ENCODE results near the gene DAAM1. TPM values are rescaled to one million over a fixed set of nuclear protein-coding genes. Genes with fewer than 3 reads are reported as not detected.

DAAM1 gene
- polyA plus RNA-seq, 1 donor (not counting 4 experiments of a cell fraction or from before 2014, with no cell fraction given), result 44.6 TPM

DNA sequence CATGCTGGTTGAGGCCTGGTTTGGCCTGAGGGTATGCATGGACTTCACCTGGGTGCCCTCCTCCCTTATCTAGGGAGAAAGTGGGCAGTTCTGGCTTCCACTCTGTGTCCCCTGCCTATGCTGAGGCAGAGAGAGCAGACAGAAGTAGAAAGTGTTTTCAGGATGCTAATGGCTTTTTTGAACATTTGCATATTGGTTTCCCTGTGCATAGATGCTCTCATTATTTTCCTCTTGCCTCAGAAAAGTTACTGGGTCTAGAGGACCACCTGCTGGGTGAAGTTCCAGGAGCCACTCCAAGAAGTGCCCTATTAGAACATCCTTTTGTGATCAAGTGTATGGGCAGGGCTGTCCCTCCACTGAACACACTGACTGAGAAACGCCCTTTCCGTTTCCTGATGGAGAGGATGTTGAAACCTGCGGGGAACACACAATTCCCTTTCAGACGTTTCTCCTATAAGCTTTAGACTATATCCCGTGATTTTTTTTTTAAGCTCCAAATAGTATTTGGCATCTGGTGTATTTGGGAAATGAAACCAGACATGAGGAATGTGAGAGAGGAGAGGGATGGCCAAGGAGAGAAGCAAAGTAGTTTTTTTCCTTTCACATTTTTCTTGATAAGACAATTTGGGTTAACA is 66.6 kb downstream of the DAAM1 start:
- H3K4me3 ChIP-seq (ENCODE audit: control insufficient read depth in 2 of 3, extremely low read depth in 1 of 3, insufficient read depth in 2 of 3, low read depth in 1 of 3, low read length in 3 of 3), result no peak overlapping the region
- H3K4me2 ChIP-seq (ENCODE audit: control insufficient read depth, extremely low read depth, insufficient read depth, low read depth, low read length), result peak overlapping the region; percentile 17
- no peaks in the 10 kb centered on the region for H4K20me1 ChIP-seq (ENCODE audit: control insufficient read depth, extremely low read depth, insufficient read depth, low read length)
- no peak overlapping the region for H3K27ac ChIP-seq (ENCODE audit: control insufficient read depth, insufficient read depth, low read length)
- H3K79me2 ChIP-seq (ENCODE audit: control insufficient read depth, insufficient read depth, low read length), result peaks cover 19% of the 10 kb centered on the region
- no peaks in the 10 kb centered on the region for H3K27me3 ChIP-seq (ENCODE audit: control insufficient read depth, extremely low read depth, insufficient read depth, low read length)
- no peak overlapping the region for H2AFZ ChIP-seq (ENCODE audit: control insufficient read depth, low read length)
- no peaks in the 10 kb centered on the region for H3K9me3 ChIP-seq (ENCODE audit: control insufficient read depth, low read depth, low read length)
- H3K9ac ChIP-seq (ENCODE audit: control insufficient read depth, extremely low read depth, insufficient read depth, low read length), result no peak overlapping the region
- DNase-seq (ENCODE audit: low read depth, low spot score) (no peak), FAIRE-seq (no peak)
- TF ChIP-seq, protein P1, sequence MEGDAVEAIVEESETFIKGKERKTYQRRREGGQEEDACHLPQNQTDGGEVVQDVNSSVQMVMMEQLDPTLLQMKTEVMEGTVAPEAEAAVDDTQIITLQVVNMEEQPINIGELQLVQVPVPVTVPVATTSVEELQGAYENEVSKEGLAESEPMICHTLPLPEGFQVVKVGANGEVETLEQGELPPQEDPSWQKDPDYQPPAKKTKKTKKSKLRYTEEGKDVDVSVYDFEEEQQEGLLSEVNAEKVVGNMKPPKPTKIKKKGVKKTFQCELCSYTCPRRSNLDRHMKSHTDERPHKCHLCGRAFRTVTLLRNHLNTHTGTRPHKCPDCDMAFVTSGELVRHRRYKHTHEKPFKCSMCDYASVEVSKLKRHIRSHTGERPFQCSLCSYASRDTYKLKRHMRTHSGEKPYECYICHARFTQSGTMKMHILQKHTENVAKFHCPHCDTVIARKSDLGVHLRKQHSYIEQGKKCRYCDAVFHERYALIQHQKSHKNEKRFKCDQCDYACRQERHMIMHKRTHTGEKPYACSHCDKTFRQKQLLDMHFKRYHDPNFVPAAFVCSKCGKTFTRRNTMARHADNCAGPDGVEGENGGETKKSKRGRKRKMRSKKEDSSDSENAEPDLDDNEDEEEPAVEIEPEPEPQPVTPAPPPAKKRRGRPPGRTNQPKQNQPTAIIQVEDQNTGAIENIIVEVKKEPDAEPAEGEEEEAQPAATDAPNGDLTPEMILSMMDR (optimal IDR thresholded peaks at IDR 0.05 in 1 of 3, IDR thresholded peaks at IDR 0.05 in 1 of 3, conservative IDR thresholded peaks at IDR 0.05 in 1 of 3; ENCODE audit: extremely low read depth in 1 of 3, insufficient read depth in 2 of 3, low read length in 3 of 3), result no peak
- no peak for TF ChIP-seq EZH2 (IDR thresholded peaks at IDR 0.05; ENCODE audit: low read length)
- H3K36me3 ChIP-seq (ENCODE audit: control insufficient read depth in 2 of 2, extremely low read depth in 1 of 2, insufficient read depth in 2 of 2, low read length in 2 of 2), result no peaks in the 10 kb centered on the region
- H3K4me1 ChIP-seq (ENCODE audit: control insufficient read depth, extremely low read depth, insufficient read depth, low read length), result peaks cover 11% of the 10 kb centered on the region
- dilution Hi-C loops (cut with MboI; ENCODE audit: extremely low pct_ligation_motif_present, low sequenced_read_pairs), result no loop called here
- H3K9me1 ChIP-seq (ENCODE audit: control insufficient read depth, extremely low read depth, insufficient read depth, low read length), result no peaks in the 10 kb centered on the region

GRCh38 chr14:59256331-59256730 is 67.9 kb downstream of the DAAM1 start:
- FAIRE-seq, result no peak
- H3K4me1 ChIP-seq (ENCODE audit: control insufficient read depth, extremely low read depth, insufficient read depth, low read length), result peaks cover 11% of the 10 kb centered on the region
- TF ChIP-seq, protein P1 (optimal IDR thresholded peaks at IDR 0.05 in 1 of 3, IDR thresholded peaks at IDR 0.05 in 1 of 3, conservative IDR thresholded peaks at IDR 0.05 in 1 of 3; ENCODE audit: extremely low read depth in 1 of 3, insufficient read depth in 2 of 3, low read length in 3 of 3), result no peak
- no peak for TF ChIP-seq EZH2 (IDR thresholded peaks at IDR 0.05; ENCODE audit: low read length)
- no peak overlapping the region for H2AFZ ChIP-seq (ENCODE audit: control insufficient read depth, low read length)
- no peak overlapping the region for H3K4me2 ChIP-seq (ENCODE audit: control insufficient read depth, extremely low read depth, insufficient read depth, low read depth, low read length)
- dilution Hi-C loops (cut with MboI; ENCODE audit: extremely low pct_ligation_motif_present, low sequenced_read_pairs), result no loop called here
- H3K36me3 ChIP-seq (ENCODE audit: control insufficient read depth in 2 of 2, extremely low read depth in 1 of 2, insufficient read depth in 2 of 2, low read length in 2 of 2), result no peaks in the 10 kb centered on the region
- no peaks in the 10 kb centered on the region for H3K9me3 ChIP-seq (ENCODE audit: control insufficient read depth, low read depth, low read length)
- peaks cover 17% of the 10 kb centered on the region for H3K79me2 ChIP-seq (ENCODE audit: control insufficient read depth, insufficient read depth, low read length)
- no peaks in the 10 kb centered on the region for H3K27me3 ChIP-seq (ENCODE audit: control insufficient read depth, extremely low read depth, insufficient read depth, low read length)
- H3K27ac ChIP-seq (ENCODE audit: control insufficient read depth, insufficient read depth, low read length), result no peak overlapping the region
- DNase-seq (ENCODE audit: low read depth, low spot score), result no peak
- no peak overlapping the region for H3K4me3 ChIP-seq (ENCODE audit: control insufficient read depth in 2 of 3, extremely low read depth in 1 of 3, insufficient read depth in 2 of 3, low read depth in 1 of 3, low read length in 3 of 3)
- no peak overlapping the region for H3K9ac ChIP-seq (ENCODE audit: control insufficient read depth, extremely low read depth, insufficient read depth, low read length)
- H3K9me1 ChIP-seq (ENCODE audit: control insufficient read depth, extremely low read depth, insufficient read depth, low read length), result no peaks in the 10 kb centered on the region
- H4K20me1 ChIP-seq (ENCODE audit: control insufficient read depth, extremely low read depth, insufficient read depth, low read length), result no peaks in the 10 kb centered on the region
